MG63 (cell line): ENCODE results near the gene ATF7IP. TPM values are rescaled to one million over a fixed set of nuclear protein-coding genes. Genes with fewer than 3 reads are reported as not detected.
"Not testable (repeated sequence)": the region's sequence is repeated elsewhere in the genome, so short reads cannot be mapped to it uniquely, and the experiment has no call there.

ENCODE experiments used
- DNase-seq: peaks from one replicate; pipeline ENCODE4 v3.0.0-alpha.2; 2020
- H3K27me3 ChIP-seq: fragments of 250-450 bp; sonication (Bioruptor Pico); 2 replicates; pipeline ENCODE4 v1.5.1; 2020; ENCODE audit warnings: mild to moderate bottlenecking, moderate library complexity
- H3K36me3 ChIP-seq: fragments of 250-450 bp; sonication (Bioruptor Pico); 2 replicates; pipeline ENCODE4 v1.5.1; 2020; ENCODE audit warnings: mild to moderate bottlenecking, moderate library complexity
- H3K4me3 ChIP-seq: fragments of 250-450 bp; sonication (Bioruptor Pico); 2 replicates; pipeline ENCODE4 v1.5.1; 2020; ENCODE audit warnings: mild to moderate bottlenecking, moderate library complexity
- H3K9me3 ChIP-seq: fragments of 250-450 bp; sonication (Bioruptor Pico); 2 replicates; pipeline ENCODE4 v1.5.1; 2020; ENCODE audit warnings: mild to moderate bottlenecking, moderate library complexity
- total RNA-seq: library from RNA; depleted of rRNA; stranded (reverse); fragments of >200 nt; shearing (Covaris generic); gene quantifications from 2 replicates; pipeline ENCODE4 v1.2.3, GENCODE V29; 2014; ENCODE audit warnings: low replicate concordance

Gene ATF7IP
- total RNA-seq, 1 experiment from 2014 or later = 19.9 TPM

GRCh38 chr12:14401267-14401666 is 35.8 kb downstream of the ATF7IP start:
- not testable (repeated sequence) for DNase-seq, H3K4me3 ChIP-seq, H3K36me3 ChIP-seq, H3K9me3 ChIP-seq, H3K27me3 ChIP-seq

GRCh38 chr12:14402697-14403096 is 37.2 kb downstream of the ATF7IP start:
- DNase-seq = no peak
- Histone ChIP-seq H3K36me3 (no peaks in the 10 kb centered on the region), H3K4me3 (no peak overlapping the region), H3K27me3 (no peaks in the 10 kb centered on the region), H3K9me3 (peaks cover 6% of the 10 kb centered on the region)

DNA sequence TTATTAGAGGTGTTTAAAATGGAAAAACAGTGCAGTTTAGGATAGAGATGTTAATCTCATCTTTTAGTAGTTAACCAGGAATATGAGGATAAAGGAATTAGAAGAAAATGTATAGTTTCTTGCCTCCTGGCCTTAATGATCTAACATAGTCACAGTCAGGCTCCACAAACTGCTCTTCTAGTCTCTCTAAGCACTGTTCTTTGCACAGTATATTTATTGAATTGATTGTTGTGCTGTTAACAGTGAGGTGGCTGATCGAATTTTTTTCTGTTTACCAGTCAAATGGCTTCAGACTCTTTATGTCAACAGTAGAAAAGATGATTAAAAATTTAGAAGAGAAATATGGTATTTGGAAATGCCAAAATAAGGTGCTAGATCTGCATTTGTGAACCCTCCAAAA is 37.8 kb downstream of the ATF7IP start:
- Histone ChIP-seq H3K27me3 (no peaks in the 10 kb centered on the region), H3K9me3 (peaks cover 6% of the 10 kb centered on the region), H3K4me3 (no peak overlapping the region), H3K36me3 (no peaks in the 10 kb centered on the region)
- no peak for DNase-seq

GRCh38 chr12:14403711-14404196 is 38.3 kb downstream of the ATF7IP start:
- Histone ChIP-seq H3K4me3 (no peak overlapping the region), H3K9me3 (peaks cover 5% of the 10 kb centered on the region)

DNA sequence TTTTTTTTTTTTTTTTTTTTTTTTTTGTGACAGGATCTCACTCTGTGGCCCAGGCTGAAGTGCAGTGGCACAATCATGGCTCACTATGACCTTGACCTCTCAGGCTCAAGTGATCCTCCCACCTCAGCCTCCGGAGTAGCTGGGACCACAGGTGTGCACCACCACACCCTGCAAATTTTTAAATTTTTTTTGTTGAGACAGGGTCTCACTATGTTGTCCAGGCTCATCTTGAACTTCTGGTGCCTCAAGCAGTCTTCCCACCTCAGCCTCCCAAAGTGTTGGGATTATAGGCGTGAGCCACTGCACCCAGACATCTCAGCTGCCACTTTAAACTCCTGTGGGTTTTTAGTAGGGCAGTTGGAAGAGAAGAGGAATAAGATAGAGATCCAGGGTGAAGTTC is 39.9 kb downstream of the ATF7IP start:
- H3K4me3 ChIP-seq, H3K27me3 ChIP-seq, DNase-seq, H3K36me3 ChIP-seq, H3K9me3 ChIP-seq: not testable (repeated sequence)

More at GRCh38 chr12:14403711-14404196, 38.3 kb downstream of the ATF7IP start:
- DNase-seq = no peak
- Histone ChIP-seq H3K36me3 (no peaks in the 10 kb centered on the region), H3K27me3 (no peaks in the 10 kb centered on the region)

DNA sequence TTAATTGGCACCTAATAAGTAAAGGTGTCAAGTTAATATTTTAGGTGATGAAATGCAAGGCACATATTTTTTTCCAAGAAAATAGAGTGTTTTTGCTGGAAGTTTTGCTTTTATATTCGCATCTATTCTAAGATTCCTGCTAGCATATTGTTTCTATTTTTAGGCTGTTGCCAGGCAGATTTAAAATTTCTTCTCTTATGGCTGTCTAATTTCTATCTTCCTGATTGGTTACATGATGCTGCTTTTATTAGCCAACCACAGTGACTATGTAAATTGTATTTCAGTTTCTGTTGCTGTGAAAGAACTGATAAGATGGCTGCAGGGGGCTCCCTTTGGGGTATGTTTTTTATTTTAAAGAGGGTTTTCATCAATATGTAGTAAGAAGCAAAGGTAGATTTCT is 42.7 kb downstream of the ATF7IP start:
- no peaks in the 10 kb centered on the region for H3K27me3 ChIP-seq
- no peaks in the 10 kb centered on the region for H3K36me3 ChIP-seq
- H3K9me3 ChIP-seq = no peaks in the 10 kb centered on the region; the same call in 1 of the 2 replicates
- H3K4me3 ChIP-seq = no peak overlapping the region
- DNase-seq = no peak

- DNase-seq = no peak
Measured at GRCh38 chr12:14410177-14410576, 44.7 kb downstream of the ATF7IP start.

GRCh38 chr12:14410841-14411569 is 45.5 kb downstream of the ATF7IP start:
- Histone ChIP-seq H3K36me3 (no peaks in the 10 kb centered on the region; the same call in 1 of the 2 replicates), H3K27me3 (no peaks in the 10 kb centered on the region), H3K9me3 (peaks cover 2% of the 10 kb centered on the region; the same call in 1 of the 2 replicates), H3K4me3 (no peak overlapping the region)
- DNase-seq = no peak

More at GRCh38 chr12:14410177-14410576, 44.7 kb downstream of the ATF7IP start:
- Histone ChIP-seq H3K36me3 (no peaks in the 10 kb centered on the region; the same call in 1 of the 2 replicates), H3K4me3 (no peak overlapping the region), H3K27me3 (no peaks in the 10 kb centered on the region), H3K9me3 (peaks cover 2% of the 10 kb centered on the region; the same call in 1 of the 2 replicates)

DNA sequence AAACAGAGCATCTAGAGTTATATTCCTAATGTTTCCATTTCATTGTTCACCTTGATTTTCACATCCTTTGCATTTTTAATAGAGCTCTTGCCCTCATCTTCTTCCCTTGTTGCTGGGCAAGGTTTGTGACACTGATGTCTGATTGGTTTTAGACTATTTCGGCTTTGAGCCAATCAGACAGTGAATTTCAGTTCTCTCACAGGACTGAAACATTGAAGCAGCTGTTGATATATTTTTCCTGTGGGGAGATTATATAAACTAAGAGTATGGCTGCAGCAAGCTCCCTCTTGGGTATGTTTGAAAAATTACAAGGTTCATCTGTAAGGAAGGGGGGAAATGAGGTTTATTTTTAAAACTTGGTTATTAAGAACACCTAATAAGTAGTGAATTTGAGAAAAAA is 51.2 kb downstream of the ATF7IP start:
- no peak overlapping the region for H3K4me3 ChIP-seq
- DNase-seq = no peak
- peaks cover 6% of the 10 kb centered on the region; the same call in 1 of the 2 replicates for H3K9me3 ChIP-seq
- H3K36me3 ChIP-seq = peaks cover 3% of the 10 kb centered on the region
- no peaks in the 10 kb centered on the region for H3K27me3 ChIP-seq

DNA sequence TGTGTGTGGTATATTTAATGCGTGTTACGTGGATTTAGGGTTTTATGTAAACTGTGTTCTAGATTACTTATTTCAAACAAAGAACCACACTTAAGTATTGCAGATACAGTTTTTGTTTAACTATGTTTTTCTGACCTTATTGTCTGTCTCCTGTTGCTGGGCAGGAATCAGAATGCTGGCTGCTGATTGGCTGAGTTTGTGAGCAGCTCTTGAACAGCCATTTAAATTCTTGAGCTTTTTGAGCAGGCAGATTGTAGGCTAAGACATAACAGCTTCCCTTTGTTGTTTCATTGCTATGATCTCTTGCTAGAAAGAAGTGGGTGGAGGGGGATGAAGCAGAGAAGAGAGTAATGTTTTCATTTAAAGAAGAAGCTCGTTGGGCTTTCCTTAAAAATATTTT is 52.2 kb downstream of the ATF7IP start:
- Histone ChIP-seq H3K9me3 (peaks cover 12% of the 10 kb centered on the region), H3K4me3 (no peak overlapping the region), H3K27me3 (no peaks in the 10 kb centered on the region), H3K36me3 (peaks cover 7% of the 10 kb centered on the region)
- DNase-seq = peak; percentile 22

DNA sequence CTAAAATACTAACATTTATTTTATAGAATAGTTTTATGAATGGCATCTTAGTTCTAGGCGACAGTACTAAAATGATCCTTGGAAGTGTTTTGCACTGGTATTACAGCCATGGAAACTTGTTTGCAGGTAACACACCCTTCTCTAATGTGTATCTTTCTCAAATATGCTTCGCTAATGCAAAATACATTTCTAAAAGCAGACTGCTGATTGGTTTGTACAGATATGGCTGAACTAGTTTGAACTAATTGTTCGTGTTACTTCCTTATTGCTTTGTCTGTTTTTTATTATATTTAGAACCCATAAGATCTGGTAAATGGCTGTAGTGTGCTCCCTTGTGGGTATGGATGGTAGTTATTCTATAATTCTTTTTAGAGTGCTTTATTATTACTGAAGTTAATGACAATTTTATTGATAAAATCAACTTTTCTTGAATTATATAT is 53.0 kb downstream of the ATF7IP start:
- peaks cover 7% of the 10 kb centered on the region for H3K36me3 ChIP-seq
- no peak for DNase-seq
- peaks cover 12% of the 10 kb centered on the region for H3K9me3 ChIP-seq
- H3K27me3 ChIP-seq = no peaks in the 10 kb centered on the region
- H3K4me3 ChIP-seq = no peak overlapping the region

DNA sequence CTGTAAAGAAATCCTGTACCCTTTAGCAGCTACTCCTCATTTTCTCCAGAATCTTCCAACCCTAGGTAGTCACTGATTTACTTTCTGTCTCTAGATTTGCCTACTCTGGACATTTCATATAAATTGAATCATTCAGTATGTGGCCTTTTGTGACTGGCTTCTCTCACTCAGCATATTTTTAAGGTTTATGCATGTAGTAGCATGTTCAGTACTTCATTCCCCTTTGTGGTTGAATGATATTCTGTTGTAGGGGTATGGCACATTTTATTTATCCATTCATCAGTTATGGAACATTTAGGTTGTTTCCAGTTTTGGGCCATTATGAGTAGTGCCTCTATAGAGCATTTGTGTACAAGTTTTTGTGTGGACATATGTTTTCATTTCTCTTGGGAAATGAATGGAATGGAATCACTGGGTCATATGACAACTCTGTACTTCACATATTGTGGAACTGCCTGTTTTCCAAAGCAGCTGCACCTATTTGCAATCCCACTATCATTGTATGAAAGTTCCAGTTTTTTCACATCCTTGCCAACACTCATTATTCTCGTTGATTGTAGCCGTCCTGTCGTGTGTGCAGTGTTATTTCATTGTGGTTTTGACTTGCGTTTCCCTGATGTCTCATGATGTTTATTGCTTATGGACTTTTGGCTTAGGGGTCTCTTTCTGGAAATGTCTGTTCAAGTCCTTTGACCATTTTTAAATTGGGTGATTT is 57.2 kb downstream of the ATF7IP start:
- Histone ChIP-seq H3K36me3 (peaks cover 34% of the 10 kb centered on the region), H3K27me3 (no peaks in the 10 kb centered on the region), H3K9me3 (peaks cover 10% of the 10 kb centered on the region), H3K4me3 (no peak overlapping the region)
- no peak for DNase-seq

DNA sequence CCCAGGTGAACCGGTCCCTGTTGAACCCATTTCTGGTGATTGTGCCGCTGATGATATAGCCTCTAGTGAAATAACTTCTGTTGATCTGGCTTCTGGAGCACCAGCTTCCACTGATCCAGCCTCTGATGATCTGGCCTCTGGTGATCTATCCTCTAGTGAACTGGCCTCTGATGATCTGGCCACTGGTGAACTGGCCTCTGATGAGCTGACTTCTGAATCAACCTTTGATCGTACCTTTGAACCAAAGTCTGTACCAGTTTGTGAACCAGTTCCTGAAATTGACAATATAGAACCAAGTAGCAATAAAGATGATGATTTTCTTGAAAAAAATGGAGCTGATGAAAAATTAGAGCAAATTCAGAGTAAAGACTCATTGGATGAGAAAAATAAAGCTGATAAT is 59.1 kb downstream of the ATF7IP start:
- Histone ChIP-seq H3K4me3 (no peak overlapping the region), H3K36me3 (peaks cover 36% of the 10 kb centered on the region), H3K9me3 (peaks cover 12% of the 10 kb centered on the region), H3K27me3 (no peaks in the 10 kb centered on the region)
- DNase-seq = no peak

- H3K36me3 ChIP-seq = peaks cover 46% of the 10 kb centered on the region
- no peak for DNase-seq
- no peaks in the 10 kb centered on the region for H3K27me3 ChIP-seq
- H3K9me3 ChIP-seq = peaks cover 12% of the 10 kb centered on the region
- H3K4me3 ChIP-seq = no peak overlapping the region
Measured at GRCh38 chr12:14426792-14427191, 61.3 kb downstream of the ATF7IP start.

DNA sequence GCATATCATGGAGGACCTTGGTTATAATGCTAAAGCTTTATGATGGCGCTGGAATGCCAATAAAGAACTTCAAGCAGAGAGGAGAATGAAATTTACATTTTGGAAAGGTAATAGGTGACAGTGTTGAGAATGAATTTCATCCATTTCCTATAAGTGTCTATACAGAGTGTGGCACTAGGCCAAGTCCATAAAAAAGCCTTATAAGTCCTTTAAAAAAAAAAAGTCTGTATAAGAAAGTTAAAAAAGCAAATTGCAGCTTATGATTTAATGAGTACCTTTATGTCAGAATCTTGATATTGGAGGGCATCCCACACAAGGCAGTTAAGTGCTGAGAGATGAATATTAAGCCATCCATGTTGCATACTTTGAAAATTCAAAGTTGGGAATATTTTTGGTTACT is 62.4 kb downstream of the ATF7IP start:
- Histone ChIP-seq H3K27me3 (no peaks in the 10 kb centered on the region), H3K36me3 (peaks cover 43% of the 10 kb centered on the region), H3K9me3 (peaks cover 7% of the 10 kb centered on the region), H3K4me3 (no peak overlapping the region)
- no peak for DNase-seq

DNA sequence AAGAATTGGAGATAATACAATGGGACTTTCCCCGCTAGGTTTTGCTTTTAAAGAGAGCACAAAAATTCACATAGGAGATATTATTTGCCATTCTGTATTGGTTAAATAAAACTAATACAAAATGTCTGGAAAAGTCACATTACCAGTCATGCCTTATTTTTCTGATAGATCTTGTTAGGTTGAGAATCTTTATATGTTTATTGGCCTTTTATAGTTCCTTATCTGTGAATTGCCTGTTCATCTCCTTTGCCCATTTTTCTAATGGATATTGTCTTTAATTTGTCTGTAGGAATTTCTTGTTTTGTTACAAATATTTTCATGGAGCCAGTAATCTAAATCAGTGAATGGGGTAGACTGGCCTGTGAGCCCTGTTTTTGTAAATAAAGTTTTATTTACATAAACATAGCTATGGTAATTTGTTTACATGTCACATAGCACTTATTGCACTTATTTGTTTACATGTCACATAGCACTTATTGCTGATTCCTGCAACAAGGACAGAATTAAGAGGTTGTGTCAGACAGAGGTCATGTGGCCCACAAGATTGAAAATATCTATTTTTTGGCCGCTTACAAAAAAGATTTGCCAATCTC is 65.0 kb downstream of the ATF7IP start:
- H3K9me3 ChIP-seq = peaks cover 7% of the 10 kb centered on the region
- no peak for DNase-seq
- H3K27me3 ChIP-seq = no peaks in the 10 kb centered on the region
- H3K4me3 ChIP-seq = no peak overlapping the region
- H3K36me3 ChIP-seq = peaks cover 30% of the 10 kb centered on the region

DNA sequence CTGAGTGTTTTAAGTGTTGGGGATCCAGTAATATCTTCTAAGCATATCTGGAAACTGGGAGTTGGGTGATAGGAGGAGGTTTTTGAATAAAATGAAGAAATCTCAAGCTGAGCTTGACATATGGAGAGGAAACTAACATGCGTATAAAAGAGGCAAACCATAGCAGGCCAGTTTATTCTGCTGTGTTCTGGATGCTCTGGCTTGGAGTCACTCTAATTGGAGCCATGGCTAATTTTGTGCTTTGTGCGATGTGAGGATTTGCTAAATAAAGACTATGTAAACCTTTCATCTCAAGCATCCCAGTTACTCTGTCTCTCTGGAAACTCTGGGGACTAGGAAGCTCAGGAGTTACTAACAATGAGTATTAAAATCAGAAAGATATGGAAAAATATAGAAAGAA is 66.5 kb downstream of the ATF7IP start:
- no peak for DNase-seq
- H3K9me3 ChIP-seq = peaks cover 7% of the 10 kb centered on the region
- no peaks in the 10 kb centered on the region for H3K27me3 ChIP-seq
- peaks cover 31% of the 10 kb centered on the region for H3K36me3 ChIP-seq
- H3K4me3 ChIP-seq = no peak overlapping the region
